HG03439 (cell line): Measurements from ENCODE around the gene RUFY1.
"Not testable (repeated sequence)": the region's sequence is repeated elsewhere in the genome, so short reads cannot be mapped to it uniquely, and the experiment has no call there.

Experiments used
- ATAC-seq: cut with Tn5 transposase; IDR thresholded peaks from one replicate; pipeline ENCODE4 v1.9.1; 2021; ENCODE audit warnings: mild to moderate bottlenecking, moderate library complexity; ENCODE audit not compliant: unreplicated experiment

Gene RUFY1

DNA sequence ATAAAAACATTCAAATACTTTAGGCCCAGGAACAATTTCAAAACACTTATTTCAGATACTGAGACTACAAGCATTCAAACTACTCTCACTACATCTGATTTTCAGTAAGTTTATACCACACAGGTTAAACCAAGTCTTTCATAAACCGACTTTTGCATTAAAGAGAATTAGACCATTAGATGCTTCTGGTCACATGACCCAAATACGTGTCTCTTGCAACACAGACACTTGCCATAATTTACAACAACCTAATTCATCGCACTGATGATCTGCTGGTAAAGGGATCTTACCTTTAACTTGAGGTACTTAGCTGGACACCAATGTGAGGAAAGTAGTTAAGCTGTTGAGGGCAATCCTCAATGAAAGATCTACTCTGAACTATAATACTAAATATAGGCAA lies 69.9 kb downstream of the RUFY1 start:
- no peak for ATAC-seq

GRCh38 chr5:179620703-179621350 lies 70.5 kb downstream of the RUFY1 start:
- no peak for ATAC-seq

DNA sequence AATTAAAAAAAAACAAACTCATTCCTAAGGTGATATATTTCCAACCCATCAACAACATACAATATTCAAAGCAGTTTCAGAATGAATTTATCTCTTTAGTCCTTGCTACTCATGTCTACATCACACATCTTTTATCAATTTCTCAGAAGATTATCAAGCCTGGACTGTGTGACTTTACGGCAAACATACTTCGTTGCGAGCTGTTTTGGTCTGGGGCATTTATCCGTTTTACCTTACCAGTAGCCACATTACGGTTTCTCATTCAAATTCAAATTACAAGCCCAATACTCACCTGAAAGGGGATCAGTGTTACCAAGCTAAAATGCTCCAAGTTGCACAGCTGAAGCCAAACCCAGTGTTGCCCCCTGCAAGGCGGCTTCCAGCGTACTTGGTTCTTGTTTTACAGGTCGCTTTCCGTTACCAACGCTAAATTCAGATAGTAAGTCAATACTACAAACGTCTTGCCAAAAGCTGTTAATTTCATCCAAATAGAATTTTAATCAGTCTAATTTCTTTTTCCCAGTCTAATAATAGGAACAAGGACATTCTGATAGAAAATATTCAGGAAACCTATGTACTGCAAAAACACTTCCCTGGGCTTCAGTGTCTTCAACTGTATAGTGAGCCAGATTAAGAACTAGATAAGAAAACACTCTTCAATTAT lies 71.3 kb downstream of the RUFY1 start:
- no peak for ATAC-seq

- peak; percentile 82 for ATAC-seq
Measured at GRCh38 chr5:179623003-179623905, 72.9 kb downstream of the RUFY1 start, which contains the start of gene HNRNPH1. Gene HNRNPH1, minus strand, starts transcription at chr5:179623671. Its CDS starts 538 bp downstream, at chr5:179623133.

DNA sequence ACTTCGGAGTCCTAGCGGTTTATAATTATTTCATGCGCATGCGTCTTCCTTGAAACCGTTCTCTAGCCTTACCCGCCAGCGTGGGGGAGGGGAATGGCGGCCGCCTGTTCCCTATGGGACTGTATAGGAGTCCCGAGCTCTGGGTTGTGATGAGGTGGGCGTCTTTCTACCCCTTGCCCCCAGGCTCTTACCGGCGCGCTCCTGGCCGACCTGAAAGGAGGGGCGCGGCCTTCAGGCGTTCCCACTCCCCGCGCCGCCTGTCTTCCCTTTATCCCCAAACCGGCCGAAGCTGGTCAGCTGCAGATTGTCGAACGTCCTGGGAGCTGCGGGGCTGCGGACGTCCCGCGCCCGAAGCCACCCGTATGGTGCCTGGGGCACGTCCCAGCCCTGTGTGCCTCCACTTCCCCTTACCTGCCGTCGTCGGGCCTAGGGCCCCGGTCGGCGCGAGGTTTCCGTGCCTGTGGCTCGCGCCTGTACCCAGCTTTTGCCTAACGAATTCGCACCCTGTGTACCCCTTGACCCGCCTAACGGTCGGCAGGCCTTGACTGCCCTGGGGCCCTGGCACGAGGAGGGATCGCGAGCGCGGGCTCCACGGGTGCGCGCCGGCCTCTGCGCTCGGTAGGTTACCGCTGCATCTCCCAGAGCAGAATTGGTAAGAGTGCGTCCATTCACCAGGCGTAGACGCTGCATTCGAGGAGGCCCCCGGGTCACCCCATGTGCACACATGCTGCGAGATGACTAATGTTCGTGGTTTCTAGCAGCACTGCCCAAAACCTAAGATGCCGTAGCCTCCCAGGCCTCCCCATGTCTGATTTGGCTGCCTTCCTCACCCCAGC lies 73.8 kb downstream of the RUFY1 start:
- ATAC-seq: no peak

GRCh38 chr5:179624841-179625271 lies 74.5 kb downstream of the RUFY1 start:
- ATAC-seq: no peak

DNA sequence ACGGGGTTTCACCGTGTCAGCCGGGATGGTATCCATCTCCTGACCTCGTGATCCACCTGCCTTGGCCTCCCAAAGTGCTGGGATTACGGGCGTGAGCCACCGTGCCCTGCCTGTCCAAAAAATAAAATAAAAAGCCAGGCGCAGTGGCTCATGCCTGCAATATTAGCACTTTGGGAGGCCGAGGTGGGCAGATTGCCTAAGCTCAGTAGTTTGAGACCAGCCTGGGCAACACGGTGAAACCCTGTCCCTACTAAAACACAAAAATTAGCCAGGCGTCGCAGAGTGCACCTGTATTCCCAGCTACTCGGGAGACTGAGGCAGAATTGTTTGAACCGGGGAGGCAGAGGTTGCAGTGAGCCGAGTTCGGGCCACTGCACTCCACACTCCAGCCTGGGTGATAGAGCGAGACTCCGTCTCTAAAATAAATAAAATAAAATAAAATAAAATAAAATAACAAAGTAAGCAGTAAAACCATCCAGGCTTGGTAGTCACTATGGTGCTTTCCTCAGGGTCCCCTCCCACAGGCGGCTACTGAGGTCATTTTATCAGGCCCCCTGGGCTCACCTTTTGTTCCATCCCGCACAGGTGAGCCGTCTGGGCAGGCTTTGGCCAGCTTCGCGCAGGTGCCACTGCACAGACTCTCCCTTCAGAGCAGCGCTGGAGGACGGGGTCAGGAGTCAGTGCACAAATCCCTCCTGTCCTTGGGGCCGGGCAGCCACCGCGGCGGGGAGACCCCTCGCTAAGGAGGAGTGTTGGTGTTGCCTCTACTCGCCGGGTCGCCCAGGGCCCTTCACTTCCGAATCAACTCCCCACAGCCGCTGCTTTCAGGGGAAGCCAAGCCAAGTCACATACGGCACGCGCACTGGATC lies 83.4 kb downstream of the RUFY1 start:
- peak; percentile 56 for ATAC-seq

DNA sequence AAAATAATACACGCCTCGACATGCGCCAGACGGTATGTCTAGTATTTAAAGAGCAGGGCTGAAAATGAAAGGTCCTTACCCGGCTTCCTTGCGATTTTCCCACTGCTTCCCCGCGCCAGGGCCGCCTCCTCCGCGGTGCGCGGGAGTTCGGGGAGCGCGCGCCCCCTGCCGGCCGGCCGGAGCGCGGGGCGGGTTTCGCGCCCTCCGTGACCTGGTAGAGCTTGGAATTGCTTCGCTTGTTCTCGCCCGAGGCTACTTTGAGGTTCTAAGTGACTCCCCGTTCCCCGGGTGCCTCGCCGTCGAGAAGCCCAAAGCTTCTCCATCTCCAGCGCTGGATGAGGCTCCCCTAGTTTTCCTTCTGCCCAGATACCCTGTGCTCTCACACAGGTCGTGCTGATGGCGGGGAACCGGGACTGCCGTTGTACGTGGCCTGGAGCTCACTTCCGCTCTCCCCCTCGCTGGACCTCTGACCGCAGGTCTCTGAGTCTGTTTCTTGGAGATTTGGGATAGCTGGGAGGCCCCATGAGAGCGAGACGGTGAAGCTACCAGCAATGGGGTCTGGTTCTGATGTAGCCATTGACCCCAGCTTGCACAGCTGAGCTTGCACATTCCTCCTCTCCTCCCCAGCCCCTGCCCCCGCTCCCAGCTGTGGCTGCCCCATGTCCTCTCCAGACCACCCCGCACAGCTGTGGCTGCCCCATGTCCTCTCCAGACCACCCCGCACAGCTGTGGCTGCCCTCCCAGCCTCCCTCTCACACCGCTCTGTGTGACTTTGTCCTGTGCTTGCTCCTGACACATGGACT lies 84.2 kb downstream of the RUFY1 start:
- peak; percentile 84 for ATAC-seq

DNA sequence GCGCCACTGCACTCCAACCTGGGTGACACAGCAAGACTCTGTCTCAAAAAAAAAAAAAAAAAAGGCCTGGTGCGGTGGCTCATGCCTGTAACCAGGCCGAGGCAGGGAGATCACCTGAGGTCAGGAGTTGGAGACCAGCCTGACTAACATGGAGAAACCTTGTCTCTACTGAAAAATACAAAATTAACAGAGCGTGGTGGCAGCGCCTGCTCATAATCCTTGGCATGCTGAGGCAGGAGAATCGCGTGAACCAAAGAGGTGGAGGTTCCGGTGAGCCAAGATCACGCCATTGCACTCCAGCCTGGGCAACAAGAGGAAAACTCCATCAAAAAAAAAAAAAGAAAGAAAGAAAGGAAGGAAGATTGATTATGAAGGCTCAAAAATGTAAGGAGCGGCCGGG lies 88.9 kb downstream of the RUFY1 start:
- not testable (repeated sequence) for ATAC-seq

GRCh38 chr5:179641745-179642144 lies 91.4 kb downstream of the RUFY1 start:
- ATAC-seq: not testable (repeated sequence)

GRCh38 chr5:179642626-179643025 lies 92.3 kb downstream of the RUFY1 start:
- not testable (repeated sequence) for ATAC-seq

DNA sequence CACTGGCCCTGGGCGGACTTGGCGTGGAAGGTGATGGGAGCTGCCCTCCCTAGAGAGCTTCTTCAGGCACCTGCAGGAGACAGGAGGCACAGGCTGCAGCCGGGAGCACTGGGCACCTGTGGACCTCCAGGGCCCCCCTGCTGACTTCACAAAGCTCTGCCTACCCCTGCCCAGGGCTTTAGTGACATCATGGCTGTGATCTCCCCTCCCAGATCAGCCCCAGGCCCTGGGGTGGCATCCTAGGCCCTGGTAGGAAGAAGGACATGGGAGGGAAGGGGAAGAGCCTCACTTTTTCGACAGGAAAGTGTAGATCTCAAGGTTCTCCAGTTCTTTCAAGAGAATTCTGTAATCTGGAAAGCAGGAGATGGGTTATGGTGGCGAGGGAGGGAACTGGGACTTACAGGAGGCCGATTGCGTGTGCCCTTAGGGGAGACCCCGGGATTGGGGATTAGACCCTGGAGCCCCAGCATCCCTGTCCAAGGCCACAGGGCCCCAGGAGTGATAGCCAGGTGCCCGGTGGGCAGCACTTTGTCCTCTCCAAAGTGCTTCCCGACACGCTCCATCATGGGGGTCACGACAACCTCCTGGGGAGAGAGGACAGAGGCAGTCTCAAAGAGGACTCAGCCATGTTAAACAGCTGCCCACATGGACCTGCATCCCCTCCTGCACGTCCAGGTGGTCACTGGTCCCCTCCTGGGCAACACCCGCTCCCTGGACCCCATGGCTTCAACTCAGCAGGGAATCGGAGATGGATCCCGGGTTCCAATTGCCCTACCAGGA lies 93.0 kb downstream of the RUFY1 start:
- ATAC-seq: not testable (repeated sequence)

- ATAC-seq: not testable (repeated sequence)
Measured at GRCh38 chr5:179644766-179645165, 94.4 kb downstream of the RUFY1 start.

DNA sequence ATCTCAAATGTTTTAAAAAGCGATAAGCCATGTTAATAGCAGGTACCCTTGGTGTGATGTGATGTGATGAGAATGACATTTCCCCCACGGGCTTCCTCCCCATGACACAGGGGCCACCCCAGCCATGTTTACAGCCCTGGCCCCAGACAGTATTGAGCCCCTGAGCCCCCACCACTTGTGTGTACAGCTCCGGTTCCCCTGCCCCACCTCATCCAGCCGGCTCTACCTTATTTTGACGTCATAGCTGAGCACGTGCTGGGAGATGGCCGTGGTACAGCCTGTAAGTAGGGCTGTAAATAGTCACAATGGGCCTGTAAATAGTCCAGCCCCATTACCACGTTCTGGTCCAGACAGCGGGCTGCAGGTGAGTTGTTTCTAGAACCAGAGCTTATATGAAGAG lies 98.1 kb downstream of the RUFY1 start:
- no peak for ATAC-seq

- ATAC-seq: not testable (repeated sequence)
Measured at GRCh38 chr5:179649166-179649703, 98.9 kb downstream of the RUFY1 start.

DNA sequence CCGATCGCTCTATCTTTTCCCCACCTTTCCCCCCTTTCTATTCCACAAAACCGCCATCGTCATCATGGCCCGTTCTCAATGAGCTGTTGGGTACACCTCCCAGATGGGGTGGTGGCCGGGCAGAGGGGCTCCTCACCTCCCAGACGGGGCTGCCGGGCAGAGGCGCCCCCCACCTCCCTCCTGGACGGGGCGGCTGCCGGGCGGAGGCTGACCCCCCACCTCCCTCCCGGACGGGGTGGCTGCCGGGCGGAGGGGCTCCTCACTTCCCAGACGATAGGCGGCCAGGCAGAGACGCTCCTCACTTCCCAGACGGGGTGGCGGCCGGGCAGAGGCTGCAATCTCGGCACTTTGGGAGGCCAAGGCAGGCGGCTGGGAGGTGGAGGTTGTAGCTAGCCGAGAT lies 99.9 kb downstream of the RUFY1 start:
- not testable (repeated sequence) for ATAC-seq

DNA sequence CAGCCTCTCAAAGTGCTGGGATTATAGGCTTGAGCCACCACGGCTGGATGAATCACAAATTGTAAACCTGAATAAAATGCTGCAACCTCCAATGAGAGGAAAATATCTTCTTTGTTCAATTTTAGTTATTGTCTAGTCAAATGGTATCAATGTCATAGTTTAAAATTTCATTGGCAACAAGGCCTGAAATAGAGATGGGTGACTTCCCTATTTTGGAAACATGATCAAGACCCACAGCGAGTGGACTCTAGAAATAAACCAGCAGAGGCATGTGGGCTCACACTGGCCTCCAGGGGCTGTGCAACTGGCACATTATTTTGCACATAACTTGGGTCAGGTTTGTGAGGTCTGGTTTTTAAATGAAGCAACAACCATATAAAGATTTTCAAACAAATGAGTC lies 102.8 kb downstream of the RUFY1 start:
- not testable (repeated sequence) for ATAC-seq
